B cell (primary cell): Measurements from ENCODE around the gene TFDP1.

ENCODE experiments used
- EZH2 ChIP-seq: IDR thresholded peaks from 2 replicates; pipeline ENCODE4 v1.6.1; 2012; ENCODE audit warnings: borderline replicate concordance, low read depth, mild to moderate bottlenecking, moderate library complexity, low read length; ENCODE audit not compliant: insufficient read depth, poor library complexity, severe bottlenecking
- TF ChIP-seq, protein P1 (sequence below): fragments of 200-600 bp; IDR thresholded peaks from one replicate; pipeline ENCODE4 v1.8.0; 2022; ENCODE audit warnings: antibody characterized with exemption, mild to moderate bottlenecking

DNA sequence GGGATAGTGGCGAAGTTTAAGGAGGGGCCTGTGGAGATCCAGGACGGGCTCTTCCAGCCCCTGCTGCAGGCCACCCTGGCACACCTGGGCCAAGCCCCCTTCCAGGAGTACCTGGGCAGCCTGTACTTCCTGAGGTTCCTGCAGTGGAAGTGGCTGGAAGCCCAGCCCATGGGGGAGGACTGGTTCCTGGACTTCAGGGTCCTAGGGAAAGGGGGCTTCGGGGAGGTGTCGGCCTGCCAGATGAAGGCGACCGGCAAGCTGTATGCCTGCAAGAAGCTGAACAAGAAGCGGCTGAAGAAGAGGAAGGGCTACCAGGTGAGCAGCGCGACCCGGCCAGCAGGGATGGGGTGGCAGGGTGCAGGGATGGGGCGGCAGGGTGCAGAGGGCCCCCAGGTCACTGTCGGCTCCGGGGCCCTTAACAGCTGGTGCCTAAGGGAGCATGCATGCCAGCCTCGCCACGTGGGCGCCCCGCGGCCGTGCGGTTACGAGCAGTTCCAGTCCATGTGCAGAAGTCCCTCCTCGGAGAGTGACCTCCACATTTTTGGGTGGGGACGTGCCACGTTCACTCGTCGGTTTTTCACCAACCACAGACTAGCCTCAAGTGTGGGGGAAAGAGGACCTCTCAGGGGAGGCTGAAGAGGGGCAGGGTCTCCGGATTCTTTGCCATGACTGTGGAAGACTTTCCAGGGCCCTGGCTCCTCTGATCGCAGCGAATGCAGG lies 83.4 kb downstream of the TFDP1 start:
- TF ChIP-seq, protein P1, sequence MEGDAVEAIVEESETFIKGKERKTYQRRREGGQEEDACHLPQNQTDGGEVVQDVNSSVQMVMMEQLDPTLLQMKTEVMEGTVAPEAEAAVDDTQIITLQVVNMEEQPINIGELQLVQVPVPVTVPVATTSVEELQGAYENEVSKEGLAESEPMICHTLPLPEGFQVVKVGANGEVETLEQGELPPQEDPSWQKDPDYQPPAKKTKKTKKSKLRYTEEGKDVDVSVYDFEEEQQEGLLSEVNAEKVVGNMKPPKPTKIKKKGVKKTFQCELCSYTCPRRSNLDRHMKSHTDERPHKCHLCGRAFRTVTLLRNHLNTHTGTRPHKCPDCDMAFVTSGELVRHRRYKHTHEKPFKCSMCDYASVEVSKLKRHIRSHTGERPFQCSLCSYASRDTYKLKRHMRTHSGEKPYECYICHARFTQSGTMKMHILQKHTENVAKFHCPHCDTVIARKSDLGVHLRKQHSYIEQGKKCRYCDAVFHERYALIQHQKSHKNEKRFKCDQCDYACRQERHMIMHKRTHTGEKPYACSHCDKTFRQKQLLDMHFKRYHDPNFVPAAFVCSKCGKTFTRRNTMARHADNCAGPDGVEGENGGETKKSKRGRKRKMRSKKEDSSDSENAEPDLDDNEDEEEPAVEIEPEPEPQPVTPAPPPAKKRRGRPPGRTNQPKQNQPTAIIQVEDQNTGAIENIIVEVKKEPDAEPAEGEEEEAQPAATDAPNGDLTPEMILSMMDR: no peak
- no peak for TF ChIP-seq EZH2
